ENCODE measurements around the gene TYW1.
"Not testable (repeated sequence)": the region's sequence is repeated elsewhere in the genome, so short reads cannot be mapped to it uniquely, and the experiment has no call there.

Gene TYW1

DNA sequence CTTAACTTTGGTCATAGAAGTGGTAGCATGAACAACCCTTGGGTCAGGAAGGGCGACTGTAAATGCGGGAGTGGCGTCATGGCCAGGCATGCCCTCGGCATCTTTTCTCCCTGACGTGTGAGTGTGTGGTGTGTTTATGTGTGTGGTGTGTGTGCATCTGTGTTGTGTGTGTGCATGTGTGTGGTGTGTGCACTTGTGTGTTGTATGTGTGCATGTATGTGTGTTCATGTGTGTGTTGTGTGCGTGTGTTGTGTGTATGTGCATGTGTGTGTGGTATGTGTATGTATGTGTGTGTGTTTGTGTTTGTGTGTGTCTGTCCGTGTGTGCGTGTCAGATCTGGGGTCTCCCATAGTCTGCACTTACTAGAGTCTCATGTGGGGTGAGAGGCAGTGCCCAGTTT is 192.5 kb downstream of the TYW1 start:
- in situ Hi-C loops (cut with HindIII; ENCODE audit: low sequenced_read_pairs) = not testable (repeated sequence)

DNA sequence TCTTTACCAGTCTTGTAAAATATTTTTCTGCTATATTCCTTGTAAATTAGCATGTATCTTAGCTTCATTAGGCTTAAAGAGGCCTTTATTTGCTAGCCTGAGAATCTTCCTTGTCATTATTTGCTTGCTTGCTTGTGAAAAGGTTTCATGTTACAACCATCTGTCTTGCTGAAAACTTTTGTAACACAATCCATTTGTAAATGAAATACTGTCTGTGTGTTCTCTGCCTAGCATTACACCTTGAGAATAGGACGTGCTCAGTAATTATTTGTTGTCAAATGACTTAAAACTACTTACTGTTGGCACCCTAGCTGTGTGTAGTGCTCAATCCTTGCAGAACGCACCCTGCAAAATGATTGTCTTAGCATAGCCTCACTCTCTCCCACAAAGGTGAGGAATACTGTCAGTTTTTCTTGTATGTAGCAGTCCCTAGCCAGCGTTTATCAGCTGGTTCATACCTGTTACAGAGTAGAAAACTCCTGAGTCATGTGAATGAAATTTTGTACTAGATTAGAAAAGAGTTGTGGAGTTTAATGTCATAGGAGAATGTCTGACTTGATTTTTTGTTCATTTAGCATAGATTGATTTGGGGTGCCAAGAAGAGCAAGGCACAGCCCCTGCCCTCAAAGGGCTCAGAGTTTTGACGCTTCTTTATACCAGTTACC is 193.3 kb downstream of the TYW1 start:
- in situ Hi-C loops (cut with HindIII; ENCODE audit: low sequenced_read_pairs) = not testable (repeated sequence)

DNA sequence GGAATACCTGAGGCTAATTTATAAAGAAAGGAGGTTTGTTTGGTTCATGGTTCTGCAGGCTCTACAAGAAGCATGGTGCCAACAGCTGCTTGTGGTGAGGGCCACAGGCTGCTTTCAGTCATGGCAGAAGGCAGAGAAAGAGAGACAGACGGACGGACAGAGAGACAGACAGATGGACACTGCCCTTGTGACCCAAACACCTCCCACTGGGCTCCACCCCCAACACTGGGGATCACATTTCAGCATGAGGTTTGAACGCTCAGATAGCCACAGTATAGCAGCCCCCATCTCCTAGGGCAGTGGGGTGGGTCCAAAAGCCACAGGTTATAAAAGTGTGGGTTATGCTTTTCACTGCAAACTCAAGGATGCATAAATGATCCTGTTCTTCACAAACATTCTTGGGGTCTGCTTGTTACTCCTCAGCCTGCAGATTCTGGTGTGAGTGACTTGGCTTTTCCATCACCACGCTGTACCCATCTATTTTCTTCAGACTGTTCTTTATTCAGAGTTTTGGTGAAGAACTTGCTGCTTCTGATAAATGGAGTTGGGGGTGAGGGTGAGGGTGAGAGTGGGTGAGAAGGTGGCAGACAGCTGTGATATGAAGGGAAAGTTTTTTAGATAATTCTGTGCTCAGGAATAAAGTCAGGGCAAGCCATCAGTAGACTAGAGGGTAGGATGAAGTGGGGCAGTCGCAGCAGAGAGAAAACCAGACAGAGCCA is 194.5 kb downstream of the TYW1 start:
- in situ Hi-C loops (cut with HindIII; ENCODE audit: low sequenced_read_pairs) = not testable (repeated sequence)

DNA sequence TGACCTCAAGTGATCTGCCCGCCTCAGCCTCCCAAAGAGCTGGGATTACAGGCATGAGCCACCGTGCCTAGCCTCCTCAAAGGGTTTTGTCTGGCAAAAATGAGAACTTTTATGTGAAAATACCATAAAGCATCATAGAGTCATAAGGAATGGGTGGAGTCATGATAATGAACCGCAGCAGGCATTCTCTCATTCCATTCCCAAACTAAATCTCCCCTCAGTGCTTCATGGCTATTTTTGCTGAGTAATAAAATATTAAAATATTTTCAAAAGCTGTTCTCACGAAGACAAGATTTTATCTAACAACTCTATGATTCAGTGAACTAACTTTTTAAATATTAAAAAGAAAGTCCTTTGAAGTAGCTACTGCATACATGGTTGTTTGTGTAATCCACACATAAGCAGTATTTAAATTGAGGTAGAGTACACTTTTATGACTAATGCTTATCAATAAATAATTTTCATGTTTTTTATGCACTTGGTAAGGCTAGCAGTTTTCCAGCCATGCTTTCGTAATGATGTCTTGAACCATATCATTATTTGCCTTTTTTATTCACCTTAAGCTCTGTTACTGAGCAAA is 195.6 kb downstream of the TYW1 start:
- in situ Hi-C loops (cut with HindIII; ENCODE audit: low sequenced_read_pairs) = not testable (repeated sequence)

DNA sequence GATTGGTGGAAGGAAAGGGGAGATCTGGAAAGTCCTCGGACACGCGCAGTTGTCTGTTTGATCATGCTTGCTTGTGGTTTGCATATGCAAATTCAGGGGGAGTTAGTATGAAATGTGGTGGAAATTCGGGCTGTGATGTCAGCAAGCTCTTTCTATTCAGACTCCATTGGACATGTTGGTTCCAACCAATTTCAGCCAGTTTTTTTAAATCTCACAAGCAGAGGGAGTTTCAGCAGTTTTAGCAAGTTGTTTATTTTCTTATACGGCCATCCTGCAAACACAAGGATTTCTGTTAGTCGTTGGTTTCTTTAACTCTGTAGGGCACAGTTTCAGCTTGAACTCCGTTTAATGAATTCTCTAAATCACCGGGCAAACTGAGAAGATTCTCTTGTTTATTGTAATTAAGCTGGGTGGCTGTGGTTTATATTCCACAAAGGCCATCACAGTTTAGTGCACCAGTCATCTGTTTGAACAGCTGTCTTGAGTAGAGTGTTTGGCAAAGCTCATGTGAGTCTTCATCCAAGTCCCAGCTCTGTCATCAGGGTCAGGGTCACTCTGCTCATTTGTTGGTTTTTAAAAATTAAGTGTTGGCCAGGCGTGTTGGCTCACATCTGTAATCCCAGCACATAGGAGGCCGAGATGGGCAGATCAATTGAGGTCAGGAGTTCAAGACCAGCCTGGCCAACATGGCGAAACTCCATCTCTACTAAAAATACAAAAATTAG is 196.4 kb downstream of the TYW1 start:
- in situ Hi-C loops (cut with HindIII; ENCODE audit: low sequenced_read_pairs) = not testable (repeated sequence)

DNA sequence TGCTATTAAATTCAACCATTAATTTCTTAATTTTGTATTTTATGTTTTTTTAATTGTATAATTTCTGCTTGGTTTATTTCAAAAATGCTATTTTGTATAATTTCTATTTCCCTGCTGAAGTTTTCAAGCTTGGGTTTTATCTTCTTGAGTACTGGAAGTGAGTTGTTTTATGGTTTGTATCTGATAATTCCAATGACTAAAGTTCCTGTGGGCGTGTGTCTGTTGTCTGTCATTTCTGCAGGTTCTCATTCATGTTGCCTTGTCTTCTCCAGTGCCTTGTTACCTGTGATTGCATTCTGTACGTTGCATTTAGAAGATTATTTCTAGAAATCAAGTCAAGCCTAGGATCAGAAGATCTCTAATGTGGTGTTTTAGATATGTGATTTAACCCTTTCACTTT is 199.5 kb downstream of the TYW1 start:
- in situ Hi-C loops (cut with HindIII; ENCODE audit: low sequenced_read_pairs) = not testable (repeated sequence)

DNA sequence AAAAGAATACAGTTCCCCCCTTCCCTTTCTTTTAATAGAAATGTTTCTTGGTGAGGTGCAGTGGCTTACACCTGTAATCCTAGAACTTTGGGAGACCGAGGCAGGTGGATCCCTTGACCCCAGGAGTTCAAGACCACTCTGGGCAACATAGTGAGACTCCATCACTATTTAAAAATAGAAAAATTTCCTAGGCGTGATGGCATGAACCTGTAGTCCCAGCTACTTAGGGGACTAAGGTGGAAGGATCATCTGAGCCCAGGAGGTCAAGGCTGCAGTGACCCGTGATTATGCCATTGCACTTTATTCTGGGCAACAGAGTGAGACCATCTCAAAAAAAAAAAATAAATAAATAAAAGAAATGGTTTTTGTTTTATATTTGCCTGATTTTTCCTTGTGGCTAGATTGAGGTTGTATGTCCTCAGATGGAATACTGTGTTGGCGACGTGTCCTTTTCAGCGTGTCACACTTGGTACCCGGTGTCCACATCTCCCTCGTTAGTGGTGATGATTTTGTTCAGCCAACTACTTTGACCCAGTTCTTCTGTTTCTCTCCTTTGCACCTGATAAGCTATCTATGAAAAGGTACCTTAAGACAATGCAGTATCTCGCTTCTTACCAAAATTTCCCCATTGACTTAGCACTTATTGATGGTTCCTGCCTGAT is 202.4 kb downstream of the TYW1 start:
- in situ Hi-C loops (cut with HindIII; ENCODE audit: low sequenced_read_pairs) = not testable (repeated sequence)

DNA sequence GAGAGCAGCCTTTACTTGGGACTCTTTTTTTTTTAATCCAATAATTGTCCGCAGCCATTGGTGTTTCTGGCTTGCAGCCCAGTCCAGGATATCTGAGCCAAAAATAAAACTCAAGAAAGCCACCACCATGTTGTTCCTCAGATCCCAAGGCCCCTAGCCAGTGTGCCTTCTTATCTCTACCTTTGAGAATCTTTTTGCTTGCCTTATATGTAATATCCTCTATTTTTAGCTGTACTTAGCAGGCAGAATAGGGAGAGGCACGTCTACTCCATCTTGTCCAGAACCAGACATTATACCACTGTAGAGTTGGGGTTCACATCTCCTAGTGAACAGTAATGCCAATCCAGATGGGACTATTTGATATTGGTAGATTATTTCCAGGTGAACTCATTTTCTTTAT is 209.1 kb downstream of the TYW1 start:
- in situ Hi-C loops (cut with HindIII; ENCODE audit: low sequenced_read_pairs) = not testable (repeated sequence)

DNA sequence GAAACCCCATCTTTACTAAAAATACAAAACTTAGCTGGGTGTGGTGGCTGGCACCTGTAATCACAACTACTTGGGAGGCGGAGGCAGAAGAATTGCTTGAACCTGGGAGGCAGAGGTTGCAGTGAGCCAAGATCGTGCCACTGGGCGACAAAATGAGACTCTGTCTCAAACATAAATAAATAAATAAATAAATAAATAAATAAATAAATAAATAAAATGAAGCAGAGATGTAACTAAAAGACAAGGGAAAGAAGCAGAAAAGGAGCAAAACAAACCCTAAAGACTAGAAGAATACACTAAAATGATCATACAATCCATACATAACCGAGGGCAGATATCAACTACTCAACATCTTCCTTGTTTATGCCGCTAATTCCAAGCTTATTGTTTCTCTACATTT is 209.8 kb downstream of the TYW1 start:
- in situ Hi-C loops (cut with HindIII; ENCODE audit: low sequenced_read_pairs) = no loop called here

DNA sequence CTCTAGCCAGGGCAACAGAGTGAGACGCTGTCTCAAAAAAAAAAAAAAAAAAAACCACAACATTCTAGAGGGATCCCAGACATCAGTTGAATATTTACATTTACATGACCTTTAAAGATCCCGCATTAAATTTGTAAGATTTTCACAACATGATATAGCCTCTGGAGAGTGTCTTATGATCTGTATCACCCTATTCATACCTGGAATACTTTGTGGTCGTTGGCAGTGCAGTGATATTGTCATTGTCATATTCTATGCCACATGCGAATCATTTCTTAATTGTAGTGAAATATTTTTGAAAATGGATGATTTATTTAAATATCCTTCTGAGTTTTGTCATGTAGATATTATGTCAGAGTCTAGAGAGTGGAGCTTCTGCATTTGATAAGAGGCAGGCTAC is 212.0 kb downstream of the TYW1 start:
- in situ Hi-C loops (cut with HindIII; ENCODE audit: low sequenced_read_pairs) = not testable (repeated sequence)

DNA sequence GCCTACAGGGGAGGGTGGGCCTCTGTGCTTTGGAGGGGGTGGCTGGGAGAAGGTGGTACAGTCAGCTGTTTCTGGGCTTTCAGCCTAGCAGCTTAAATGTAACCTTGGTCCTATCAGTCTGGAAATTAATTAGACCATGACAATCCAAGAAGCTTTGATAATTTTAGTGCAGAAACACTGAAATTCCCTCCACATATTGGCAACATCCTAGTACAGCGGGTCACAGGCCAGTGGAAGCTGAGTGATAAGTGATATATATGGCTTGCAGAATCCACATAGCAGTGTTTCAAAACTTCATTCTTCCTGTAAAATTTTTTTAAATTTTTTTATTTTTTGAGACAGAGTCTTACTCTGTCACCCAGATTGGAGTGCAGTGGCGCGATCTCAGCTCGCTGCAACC is 212.6 kb downstream of the TYW1 start:
- in situ Hi-C loops (cut with HindIII; ENCODE audit: low sequenced_read_pairs) = no loop called here

DNA sequence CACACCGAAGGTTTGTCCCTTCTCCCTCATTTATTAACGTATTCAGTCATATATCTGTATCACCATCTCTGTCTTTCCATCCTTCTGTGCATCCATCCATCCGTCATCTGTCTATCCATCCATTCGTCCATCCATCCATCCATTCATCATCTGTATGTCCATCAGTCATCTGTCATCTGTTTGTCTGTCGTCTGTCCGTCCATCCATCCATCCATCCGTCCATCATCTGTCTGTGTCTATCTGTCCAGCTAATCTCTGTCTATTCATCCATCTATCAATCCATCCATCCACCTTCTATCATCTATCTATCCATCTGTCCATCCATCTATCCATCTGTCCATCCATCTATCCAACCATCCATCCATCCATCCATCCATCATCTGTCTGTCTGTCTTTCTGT is 213.9 kb downstream of the TYW1 start:
- in situ Hi-C loops (cut with HindIII; ENCODE audit: low sequenced_read_pairs) = no loop called here

DNA sequence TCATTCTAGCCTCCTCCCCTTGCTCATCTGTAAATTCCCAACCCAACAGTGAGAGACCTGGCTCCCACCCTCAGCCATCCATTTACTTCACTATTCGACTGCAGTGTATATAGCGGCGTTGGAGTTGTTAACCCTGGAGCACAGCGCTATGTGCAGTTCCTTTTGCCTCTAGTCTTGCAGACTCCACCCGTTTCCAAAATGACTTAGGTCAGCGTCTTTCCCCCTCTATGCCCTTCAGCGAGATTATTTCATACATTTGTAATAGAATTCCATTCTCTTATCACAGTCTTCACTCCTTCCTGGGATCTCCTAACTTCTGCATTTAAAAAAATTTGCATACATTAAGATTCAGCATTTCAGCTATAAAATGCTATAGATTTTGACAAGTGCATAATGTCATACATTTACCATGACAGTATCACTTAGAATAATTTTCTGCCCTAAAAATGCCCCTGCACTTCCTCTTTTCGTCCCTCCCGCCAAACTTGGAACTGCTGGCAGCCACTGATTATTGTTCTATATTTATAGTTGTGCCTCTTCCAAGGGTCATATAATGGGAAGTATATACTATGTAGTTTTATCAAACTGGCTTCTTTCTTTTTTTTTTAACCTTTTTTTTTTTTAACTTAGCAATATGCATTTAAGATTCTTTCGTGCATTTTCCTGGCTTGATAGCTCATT is 215.2 kb downstream of the TYW1 start:
- in situ Hi-C loops (cut with HindIII; ENCODE audit: low sequenced_read_pairs) = not testable (repeated sequence)

DNA sequence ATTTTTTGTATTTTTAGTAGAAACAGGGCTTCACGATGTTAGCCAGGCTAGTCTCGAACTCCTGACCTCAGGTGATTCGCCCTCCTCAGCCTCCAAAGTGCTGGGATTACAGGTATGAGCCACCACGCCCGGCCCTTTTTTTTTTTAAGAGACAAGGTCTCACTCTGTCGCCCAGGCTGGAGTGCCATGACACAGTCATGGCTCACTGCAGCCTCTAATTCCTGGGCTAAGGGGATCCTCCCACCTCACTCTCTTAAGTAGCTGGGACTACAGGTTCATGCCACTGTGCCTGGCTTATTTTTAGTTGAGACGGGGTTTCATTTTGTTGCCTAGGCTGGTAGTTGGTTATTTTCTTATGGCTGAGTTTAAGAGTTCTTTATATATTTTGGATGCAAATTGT is 216.4 kb downstream of the TYW1 start:
- in situ Hi-C loops (cut with HindIII; ENCODE audit: low sequenced_read_pairs) = not testable (repeated sequence)

DNA sequence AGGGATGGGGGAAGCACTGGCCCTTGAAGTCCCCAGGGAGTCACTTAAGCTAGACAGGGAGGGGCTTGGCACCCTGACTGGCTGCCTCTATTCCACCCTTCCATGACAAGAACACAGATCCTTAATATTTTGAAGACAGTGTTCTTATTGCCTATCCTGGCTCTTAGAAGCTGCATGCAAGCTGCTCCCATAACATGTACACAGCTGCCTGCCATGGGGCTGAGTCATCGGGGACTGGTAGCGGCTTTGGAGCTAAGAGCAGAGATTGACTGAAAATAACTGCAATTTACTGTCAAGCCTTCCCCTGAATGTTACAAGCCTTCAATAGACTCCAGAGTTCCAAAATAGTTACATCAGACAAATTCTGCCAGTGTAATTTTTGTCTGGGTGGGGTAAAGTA is 226.9 kb downstream of the TYW1 start:
- in situ Hi-C loops (cut with HindIII; ENCODE audit: low sequenced_read_pairs) = not testable (repeated sequence)

DNA sequence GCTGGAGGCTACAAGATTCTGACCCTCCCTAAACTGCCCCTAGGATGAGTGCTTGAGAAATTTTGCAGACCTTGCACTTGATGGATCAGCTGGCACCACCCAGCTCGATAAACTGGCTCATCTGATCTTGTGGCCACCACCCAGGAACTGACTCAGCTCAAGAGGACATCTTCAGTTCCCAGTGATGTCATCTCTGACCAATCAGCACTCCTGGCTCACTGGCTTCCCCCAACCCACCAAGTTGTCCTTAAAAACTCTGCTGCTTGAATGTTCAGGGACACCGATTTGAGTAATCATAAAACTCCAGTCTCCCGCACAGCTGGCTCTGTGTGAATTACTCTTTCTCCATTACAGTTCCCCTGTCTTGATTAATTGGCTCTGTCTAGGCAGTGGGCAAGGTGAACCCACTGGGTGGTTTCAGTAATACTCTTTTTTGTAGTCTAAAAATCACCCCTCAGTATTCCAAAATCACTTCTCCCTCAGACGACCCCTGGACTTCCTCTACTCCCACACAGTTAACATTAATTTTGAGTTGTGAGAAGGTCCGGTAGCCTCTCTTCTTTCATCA is 229.8 kb downstream of the TYW1 start:
- in situ Hi-C loops (cut with HindIII; ENCODE audit: low sequenced_read_pairs) = not testable (repeated sequence)

DNA sequence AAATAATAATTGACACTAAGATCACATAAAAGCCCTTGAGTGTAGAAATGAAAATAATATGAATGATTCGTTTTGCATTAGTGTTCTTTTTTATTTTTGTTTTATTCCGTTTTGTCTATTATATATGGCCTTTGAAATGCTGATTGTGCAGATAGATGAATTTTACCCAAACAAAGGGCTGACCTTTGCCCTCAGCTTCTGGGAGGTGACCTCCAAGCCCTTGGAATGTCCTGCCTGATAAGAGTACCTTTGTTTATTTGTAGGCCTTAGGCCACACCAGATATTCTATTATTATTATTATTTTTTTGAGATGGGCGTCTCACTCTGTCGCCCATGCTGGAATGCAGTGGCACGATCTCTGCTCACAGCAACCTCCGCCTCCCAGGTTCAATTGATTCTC is 230.3 kb downstream of the TYW1 start:
- in situ Hi-C loops (cut with HindIII; ENCODE audit: low sequenced_read_pairs) = not testable (repeated sequence)

DNA sequence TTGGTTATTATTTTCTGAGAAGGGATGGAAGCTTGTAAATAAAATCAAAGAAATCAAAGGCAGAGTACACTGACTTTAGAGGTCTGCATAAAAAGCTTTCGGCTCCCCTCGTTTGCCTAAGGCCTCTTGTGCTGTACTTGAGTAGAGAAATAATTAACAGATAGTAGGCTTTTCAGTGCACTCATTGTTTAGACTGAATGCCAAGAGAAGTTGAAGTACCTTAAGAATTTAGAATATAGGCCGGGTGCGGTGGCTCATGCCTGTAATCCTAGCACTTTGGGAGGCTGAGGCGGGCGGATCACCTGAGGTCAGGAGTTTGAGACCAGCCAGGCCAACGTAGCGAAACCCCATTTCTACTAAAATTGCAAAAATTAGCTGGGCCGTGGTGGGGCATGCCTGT is 232.4 kb downstream of the TYW1 start:
- in situ Hi-C loops (cut with HindIII; ENCODE audit: low sequenced_read_pairs) = not testable (repeated sequence)

DNA sequence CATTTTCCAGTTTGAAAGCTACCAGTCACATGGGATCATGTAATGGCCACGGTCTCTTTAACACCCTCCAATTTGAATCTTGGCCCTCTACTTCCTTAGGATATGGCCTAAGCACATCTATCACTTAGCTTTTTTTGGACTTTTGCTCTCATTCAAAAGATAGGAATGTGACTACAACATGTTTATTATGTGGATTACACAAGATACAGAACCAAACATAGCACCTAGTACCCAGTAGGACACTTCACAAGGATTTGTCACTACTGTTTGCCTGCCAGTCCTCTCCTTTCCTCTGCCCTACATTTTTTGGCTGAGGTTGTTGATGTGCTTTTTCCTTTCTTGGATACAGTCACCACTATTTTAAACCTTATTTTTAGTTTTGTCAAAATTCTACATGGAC is 233.4 kb downstream of the TYW1 start:
- in situ Hi-C loops (cut with HindIII; ENCODE audit: low sequenced_read_pairs) = not testable (repeated sequence)

DNA sequence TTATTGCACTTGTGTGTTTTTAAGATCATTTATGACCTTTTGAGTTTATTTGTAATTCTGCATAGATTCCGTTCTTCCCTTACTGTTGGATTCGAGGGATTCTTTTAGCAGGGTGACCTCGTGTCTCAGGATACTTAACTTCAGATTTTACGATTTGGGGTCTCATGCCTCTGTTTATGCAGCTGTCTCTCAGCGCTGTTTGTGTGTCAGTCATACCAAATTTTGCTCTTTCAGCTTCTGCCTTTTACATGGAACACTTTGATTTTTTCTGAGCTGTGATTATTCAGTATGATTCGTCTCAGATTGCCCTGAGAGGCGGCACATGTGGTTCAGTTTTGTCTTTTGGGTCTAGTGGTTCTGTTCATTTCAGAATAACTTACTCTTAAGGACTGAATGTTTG is 236.9 kb downstream of the TYW1 start:
- in situ Hi-C loops (cut with HindIII; ENCODE audit: low sequenced_read_pairs) = not testable (repeated sequence)

Data from endothelial cell of hepatic sinusoid (primary cell).